NCI-H460 (cell line): ENCODE data around the gene PKNOX2. TPM values are rescaled to one million over a fixed set of nuclear protein-coding genes. Genes with fewer than 3 reads are reported as not detected.

Experiments used
- DNase-seq: peaks from one replicate; pipeline ENCODE4 v3.0.0-alpha.2; 2016; ENCODE audit warnings: low read depth; ENCODE audit errors: extremely low read depth
- total RNA-seq: library from RNA; depleted of rRNA; stranded (reverse); fragments of >200 nt; shearing (Covaris generic); gene quantifications from 2 replicates; pipeline ENCODE4 v1.2.3, GENCODE V29; 2014

PKNOX2 gene
- total RNA-seq, 1 experiment from 2014 or later, result not detected

DNA sequence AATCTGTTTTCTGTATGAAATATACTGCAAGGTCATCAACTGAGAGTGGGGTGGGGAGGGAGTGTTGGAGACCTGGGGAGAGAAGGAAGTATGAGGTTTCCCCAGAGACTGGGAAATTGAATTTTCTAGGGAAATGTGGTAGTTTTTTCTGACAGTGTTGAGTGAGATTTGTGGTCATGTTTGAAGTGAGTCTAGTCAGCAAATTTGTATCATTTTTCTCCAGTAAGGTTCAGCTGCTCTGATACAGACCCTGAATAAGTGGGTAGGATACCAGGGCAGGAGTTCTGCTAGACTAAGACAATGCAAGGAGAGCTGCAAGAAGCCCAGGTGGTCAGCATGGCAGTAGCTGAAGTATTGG is 112.0 kb downstream of the PKNOX2 start:
- DNase-seq, result no peak

GRCh38 chr11:125279676-125280418 is 115.3 kb downstream of the PKNOX2 start:
- no peak for DNase-seq

DNA sequence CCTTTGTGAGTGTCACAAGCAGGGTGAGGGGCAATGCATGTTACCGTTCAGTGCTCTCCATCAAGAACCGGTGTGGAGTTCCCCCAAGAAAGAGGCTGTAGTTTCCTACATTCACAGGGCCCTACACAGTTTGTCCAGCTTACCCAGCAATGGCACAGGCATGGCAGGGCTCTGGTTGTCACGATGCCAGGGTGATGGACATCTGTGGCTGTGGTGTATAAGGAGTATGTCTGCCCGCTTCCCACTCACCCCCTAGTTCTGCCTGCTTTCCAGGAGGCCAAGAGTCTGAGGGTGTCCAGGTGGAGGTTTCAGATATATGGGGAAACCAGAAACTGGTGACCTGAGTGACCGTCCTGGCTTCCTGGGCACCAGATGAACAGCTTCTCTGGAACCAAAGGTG is 116.1 kb downstream of the PKNOX2 start:
- DNase-seq, result no peak

- DNase-seq, result no peak
These were observed 117.5 kb downstream of the PKNOX2 start for GRCh38 chr11:125281831-125282595.

GRCh38 chr11:125282596-125282914 is 118.0 kb downstream of the PKNOX2 start:
- no peak for DNase-seq

- DNase-seq, result no peak
These were observed 119.8 kb downstream of the PKNOX2 start for GRCh38 chr11:125284245-125284850.

DNA sequence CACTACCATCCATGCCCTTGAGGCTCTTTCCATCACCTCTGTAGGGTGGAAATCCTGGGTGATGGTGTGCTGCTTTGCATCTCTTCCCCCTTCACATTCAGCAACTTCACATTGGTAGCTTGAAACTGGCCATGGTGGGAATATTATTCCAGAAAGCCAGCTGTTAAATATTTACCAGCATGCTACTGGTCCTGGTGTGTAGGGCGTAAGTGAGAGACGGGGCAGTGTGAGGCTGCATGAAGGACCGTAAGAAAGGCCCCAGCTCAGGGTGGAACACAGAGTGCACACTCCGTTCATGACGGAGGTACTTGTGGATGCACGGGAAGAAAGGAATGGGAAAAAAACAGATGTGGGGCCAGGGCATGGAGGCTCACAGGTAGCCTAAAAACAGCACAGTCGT is 121.3 kb downstream of the PKNOX2 start:
- no peak for DNase-seq

DNA sequence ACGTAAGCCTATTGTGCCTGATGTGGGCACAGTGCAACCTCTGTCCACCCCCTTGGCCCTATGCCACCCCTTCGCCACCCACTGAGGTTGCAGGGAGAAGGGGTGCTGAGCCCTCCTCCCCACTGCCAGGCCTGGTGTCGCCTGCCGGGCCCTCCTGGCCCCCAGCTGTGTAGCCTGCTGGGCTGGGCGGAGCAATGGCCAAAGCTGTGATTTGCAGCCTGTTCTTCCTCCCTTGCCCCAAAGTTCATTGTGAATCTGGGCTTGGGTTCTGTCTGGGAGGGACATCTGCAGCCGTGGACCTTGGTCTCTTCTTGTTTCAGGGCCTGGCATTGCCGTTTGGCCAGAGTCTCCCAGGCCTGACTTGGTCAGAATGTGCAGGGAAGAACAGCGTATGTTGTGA is 121.9 kb downstream of the PKNOX2 start:
- DNase-seq, result no peak

DNA sequence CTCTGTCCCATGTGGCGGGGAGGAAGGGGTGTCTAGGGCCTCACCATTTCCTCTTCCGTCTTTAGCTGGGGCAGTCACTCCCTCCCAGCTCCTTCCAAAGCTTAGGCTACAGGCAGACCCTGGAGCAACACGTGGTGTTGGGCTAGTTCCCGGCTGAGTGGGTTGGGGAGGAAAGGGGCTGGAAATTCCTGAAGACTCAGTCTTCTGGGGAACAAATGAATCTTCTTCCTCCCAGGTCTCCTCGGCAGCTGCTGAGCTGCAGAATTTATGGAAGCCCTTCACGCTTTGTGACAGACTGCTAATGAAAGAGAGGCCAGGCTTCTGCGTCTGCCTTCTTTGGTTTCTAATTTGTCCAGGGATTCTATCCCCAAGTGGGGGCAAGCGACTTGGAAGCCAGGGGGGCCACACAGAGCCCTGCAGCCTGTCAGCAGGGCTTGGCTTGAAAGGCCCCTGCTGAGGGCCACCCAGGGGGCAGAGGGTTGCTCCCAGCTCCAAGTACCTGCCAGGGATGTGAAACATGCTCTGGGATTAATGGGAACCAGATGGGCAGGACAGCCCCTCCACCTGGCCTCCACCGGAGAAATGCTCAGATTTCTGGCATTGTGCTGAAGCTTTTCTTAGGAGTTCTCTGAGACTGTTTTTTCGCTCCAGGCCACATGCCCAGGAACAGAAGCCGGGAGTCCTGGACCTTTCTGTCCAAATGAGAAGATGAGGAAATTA is 123.1 kb downstream of the PKNOX2 start:
- DNase-seq, result no peak

- DNase-seq, result no peak
These were observed 125.0 kb downstream of the PKNOX2 start for GRCh38 chr11:125289419-125290098.

DNA sequence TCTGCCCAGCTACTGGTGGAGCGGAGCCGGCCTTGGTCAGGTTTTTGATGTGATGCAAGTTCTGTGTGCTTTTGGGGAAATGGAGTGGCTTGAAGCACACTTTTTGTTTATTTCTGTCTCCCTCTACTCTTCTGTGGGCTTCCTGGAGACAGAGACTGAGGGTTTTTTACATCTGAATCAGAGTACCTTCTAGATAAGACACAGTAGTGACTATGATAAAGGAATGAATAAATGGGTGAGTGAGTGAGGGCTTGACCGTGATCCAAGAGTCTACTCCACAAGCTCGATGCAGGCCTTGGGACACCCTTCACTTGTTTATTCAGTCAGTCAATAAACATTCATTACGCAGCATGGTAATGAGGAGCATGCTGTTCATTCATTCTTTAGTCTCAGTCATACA is 125.7 kb downstream of the PKNOX2 start:
- no peak for DNase-seq

GRCh38 chr11:125292100-125292499 is 127.5 kb downstream of the PKNOX2 start:
- no peak for DNase-seq

GRCh38 chr11:125293596-125293995 is 129.0 kb downstream of the PKNOX2 start:
- DNase-seq, result no peak

DNA sequence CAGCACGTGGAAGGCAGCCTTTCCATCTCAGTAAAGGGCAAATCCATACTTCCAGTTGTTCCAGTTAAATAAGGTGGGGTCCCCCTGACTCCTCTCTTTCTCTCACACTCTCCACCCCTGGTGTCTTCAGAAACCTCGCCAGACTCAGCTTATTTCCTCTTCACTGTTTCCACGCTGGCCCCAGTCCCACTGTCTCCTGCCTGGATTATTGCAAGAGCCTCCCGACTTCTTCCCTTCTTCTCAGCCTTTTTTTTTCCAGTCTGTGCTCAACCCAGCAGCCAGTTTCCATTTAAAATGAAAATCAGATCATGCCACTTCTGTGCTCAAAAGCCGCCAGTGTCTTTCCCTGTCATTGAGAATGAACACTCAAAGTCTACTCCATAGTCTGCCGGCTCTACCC is 131.4 kb downstream of the PKNOX2 start:
- no peak for DNase-seq

DNA sequence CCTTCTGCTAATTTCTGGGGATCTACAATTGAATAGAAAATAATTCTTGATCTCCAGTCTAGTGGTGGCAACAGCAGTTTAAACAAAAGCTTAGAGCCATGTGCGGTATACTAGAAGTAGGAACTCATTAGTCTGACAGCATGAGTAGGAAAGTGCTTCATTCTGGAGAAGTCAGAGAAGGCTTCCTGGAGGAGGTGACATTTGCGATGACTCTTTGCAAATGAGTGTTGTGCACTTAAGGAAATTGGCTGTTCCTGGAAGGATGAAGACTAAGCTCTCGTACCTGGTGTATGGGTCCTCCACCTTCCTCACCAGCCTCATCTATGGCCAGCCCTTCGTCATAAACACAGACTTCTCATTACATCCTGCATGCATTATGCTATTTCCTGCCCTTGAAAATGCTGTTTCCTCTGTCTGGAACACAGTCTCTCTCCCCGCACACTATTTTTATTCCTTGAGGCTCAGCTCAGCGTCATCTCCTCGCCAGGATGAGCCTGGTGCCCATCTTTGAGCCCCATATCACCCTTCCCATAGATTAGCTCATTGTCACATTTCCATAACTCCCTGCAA is 132.9 kb downstream of the PKNOX2 start:
- DNase-seq, result no peak

DNA sequence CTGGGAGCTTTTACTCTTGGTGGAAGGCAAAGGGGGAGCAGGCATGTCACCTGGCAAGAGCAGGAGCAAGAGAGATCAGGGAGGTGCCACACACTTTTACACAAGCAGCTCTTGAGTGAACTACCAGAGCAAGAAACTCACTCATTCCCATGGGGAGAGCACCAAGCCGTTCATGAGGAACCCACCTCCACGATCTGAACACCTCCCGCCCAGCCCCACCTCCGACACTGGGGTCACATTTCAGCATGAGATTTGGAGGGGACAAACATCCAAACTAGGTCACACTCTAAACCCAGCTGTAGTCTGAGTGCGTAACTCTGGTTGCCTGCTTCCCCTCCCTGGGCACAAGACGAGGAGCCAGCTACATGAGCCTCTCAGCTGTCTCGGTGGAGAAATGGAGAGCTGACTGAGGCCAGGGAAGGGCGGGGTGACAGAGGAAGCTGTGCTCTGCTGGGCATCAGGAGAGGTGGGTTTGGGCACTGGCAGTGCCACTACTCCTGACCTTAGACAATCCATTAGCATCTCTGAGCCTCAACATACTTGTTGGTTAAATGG is 134.6 kb downstream of the PKNOX2 start:
- DNase-seq, result no peak

GRCh38 chr11:125299821-125300220 is 135.3 kb downstream of the PKNOX2 start:
- DNase-seq, result no peak

- peak; percentile 36 for DNase-seq
These were observed 136.3 kb downstream of the PKNOX2 start for GRCh38 chr11:125300791-125301218.

DNA sequence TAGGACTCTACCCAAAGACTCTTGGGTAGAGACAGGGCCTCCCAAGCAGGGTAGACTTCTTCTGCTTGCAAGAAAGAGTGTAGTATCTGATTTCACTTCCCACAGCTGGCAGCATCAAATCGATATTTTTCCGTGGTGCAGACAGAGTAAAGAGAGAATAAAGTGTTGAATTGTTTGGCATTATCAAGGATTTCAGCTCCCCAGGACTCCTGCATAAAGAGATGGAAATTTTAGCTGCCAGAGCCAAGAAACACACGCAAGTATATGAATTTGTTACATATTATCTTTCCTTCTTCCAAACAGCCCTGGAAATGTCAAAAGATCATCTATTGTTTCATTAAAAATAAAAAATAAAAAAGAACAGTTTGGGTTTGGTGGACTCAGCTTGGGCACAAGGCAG is 136.8 kb downstream of the PKNOX2 start:
- DNase-seq, result no peak

DNA sequence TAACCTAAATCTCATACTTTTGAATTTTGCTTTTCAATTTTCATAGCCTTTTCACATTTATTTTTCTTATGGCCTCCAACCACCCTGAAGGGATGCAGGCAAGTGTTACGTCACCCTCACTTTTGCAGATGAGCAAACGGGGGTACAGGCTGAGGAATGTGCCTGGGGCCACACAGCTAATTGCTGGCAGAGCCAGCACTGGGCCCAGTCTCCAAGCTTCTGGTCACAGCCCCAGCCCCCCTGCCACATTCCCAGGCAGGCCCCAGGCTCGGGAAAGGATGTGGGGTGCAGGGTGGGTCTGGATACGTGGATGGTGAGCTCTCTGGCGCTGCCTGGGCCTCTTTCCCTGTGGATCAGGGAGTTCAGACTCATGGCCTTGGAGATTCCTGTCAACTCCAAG is 138.6 kb downstream of the PKNOX2 start:
- no peak for DNase-seq
